WERI-Rb-1 (cell line): Measurements from ENCODE around the gene PHLDA1.

ENCODE experiments used
- DNase-seq: peaks from one replicate; pipeline ENCODE4 v3.0.0-alpha.2; 2020
- H3K27ac ChIP-seq: fragments of 250-450 bp; sonication (Bioruptor Pico); 2 replicates; pipeline ENCODE4 v1.5.1; 2020; ENCODE audit warnings: mild to moderate bottlenecking, moderate library complexity
- H3K27me3 ChIP-seq: fragments of 250-450 bp; sonication (Bioruptor Pico); 2 replicates; pipeline ENCODE4 v1.5.1; 2021; ENCODE audit warnings: mild to moderate bottlenecking, low read depth, moderate library complexity; ENCODE audit not compliant: insufficient read depth, severe bottlenecking
- H3K36me3 ChIP-seq: fragments of 250-450 bp; sonication (Bioruptor Pico); 2 replicates; pipeline ENCODE4 v1.5.1; 2020; ENCODE audit warnings: mild to moderate bottlenecking, moderate library complexity
- H3K4me3 ChIP-seq: 2 replicates; pipeline ENCODE4 v1.5.1; 2011; ENCODE audit warnings: low read depth, mild to moderate bottlenecking, control low read depth, low read length
- H3K9me3 ChIP-seq: fragments of 250-450 bp; sonication (Bioruptor Pico); 2 replicates; pipeline ENCODE4 v1.5.1; 2021; ENCODE audit warnings: mild to moderate bottlenecking, moderate library complexity; ENCODE audit not compliant: severe bottlenecking
- TF ChIP-seq, protein P1 (sequence below): IDR thresholded peaks from 2 replicates; pipeline ENCODE4 v1.5.1; 2011; ENCODE audit warnings: low read depth, mild to moderate bottlenecking, control low read depth, inconsistent platforms, low read length

Gene PHLDA1

DNA sequence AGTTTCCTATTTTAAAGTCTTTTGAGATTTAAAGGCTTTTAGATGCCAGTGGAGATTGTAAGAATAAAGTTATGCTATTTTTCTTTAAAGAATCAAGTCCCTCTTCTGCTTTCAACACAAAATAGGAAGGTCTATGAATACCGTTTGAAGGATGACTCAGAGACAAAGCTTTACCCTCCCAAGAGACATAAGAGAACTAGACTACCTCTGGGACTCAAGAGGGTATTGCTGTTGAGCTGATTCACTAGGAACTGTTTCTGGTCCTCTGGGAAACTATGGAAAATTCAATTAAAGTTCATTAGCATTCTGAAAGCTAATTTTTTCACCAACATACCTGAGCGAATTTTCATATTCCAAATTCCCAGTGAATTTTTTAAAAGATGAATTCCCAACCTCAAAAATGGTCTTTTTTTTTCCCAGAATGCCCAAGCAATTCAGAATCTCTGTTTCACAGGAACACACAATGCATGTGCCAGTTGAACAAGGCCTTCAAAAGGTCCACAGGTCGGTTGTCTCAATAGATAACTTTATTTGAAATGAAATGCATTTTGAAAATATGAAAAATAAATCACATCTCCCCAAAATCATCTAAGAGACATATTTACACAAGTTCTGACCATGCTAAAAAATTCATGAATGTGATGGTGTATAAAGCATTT lies 6.5 kb downstream of the PHLDA1 start:
- TF ChIP-seq, protein P1, sequence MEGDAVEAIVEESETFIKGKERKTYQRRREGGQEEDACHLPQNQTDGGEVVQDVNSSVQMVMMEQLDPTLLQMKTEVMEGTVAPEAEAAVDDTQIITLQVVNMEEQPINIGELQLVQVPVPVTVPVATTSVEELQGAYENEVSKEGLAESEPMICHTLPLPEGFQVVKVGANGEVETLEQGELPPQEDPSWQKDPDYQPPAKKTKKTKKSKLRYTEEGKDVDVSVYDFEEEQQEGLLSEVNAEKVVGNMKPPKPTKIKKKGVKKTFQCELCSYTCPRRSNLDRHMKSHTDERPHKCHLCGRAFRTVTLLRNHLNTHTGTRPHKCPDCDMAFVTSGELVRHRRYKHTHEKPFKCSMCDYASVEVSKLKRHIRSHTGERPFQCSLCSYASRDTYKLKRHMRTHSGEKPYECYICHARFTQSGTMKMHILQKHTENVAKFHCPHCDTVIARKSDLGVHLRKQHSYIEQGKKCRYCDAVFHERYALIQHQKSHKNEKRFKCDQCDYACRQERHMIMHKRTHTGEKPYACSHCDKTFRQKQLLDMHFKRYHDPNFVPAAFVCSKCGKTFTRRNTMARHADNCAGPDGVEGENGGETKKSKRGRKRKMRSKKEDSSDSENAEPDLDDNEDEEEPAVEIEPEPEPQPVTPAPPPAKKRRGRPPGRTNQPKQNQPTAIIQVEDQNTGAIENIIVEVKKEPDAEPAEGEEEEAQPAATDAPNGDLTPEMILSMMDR: no peak
- peak overlapping the region; percentile 11 for H3K27ac ChIP-seq
- no peaks in the 10 kb centered on the region for H3K9me3 ChIP-seq
- no peaks in the 10 kb centered on the region for H3K27me3 ChIP-seq
- H3K36me3 ChIP-seq: peaks cover 36% of the 10 kb centered on the region
- no peak for DNase-seq
- no peak overlapping the region for H3K4me3 ChIP-seq

DNA sequence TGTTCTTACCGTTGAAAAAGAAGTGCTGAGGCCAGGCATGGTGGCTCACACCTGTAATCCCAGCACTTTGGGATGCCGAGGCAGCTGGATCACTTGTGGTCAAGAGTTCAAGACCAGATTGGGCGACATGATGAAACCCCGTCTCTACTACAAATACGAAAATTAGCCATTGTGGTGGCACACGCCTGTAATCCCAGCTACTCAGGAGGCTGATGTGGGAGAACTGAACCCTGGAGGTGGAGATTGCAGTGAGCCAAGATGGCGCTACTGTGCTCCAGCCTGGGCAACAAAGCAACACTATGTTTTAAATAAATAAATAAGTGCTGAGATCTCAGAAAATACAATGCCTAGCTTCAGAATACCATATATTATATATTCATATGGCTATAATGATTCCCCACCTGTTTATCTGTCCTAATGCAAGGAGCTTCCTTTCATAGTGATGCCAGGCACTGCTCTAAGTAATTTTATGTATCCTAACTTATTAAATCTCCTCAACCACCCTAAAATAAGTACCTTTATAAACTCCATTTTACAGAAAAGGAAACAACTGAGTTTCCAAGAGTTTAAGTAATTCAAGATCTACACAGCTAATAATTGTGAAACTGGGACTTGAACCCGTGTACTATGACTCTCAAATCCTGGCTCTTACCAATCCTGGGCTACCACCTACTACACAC lies 7.3 kb downstream of the PHLDA1 start:
- Histone ChIP-seq H3K9me3 (no peaks in the 10 kb centered on the region), H3K27me3 (no peaks in the 10 kb centered on the region), H3K36me3 (peaks cover 28% of the 10 kb centered on the region), H3K4me3 (no peak overlapping the region), H3K27ac (no peak overlapping the region)
- DNase-seq: no peak
- TF ChIP-seq, protein P1: no peak

DNA sequence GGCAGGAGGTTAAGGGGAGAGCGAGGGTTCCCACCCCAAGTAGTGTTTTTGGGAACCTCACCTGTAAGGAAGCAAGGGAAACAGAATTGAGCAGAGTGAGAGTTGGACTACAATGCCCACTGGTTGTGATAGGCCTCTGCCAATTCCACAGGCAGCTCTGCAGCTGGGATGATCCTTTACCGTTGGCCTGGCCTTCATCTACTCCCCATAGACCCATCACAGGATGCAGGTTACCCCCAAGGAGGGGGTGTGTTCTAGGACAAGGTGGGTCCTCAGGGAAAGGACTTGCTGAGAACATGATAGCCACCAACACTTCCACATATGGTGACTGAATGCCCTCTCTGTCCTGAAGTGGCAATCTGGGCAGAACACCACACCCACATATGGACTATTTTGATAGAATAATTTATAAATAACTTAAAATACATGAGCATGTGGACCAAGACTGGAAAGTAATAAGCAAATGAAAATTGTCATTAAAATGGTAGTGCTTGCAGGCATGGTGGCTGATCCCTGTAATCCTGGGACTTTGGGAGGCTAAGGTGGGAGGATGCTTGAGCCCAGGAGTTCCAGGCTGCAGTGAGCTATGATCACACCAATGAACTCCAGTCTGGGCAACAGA lies 8.4 kb downstream of the PHLDA1 start:
- TF ChIP-seq, protein P1: no peak
- no peak overlapping the region for H3K27ac ChIP-seq

DNA sequence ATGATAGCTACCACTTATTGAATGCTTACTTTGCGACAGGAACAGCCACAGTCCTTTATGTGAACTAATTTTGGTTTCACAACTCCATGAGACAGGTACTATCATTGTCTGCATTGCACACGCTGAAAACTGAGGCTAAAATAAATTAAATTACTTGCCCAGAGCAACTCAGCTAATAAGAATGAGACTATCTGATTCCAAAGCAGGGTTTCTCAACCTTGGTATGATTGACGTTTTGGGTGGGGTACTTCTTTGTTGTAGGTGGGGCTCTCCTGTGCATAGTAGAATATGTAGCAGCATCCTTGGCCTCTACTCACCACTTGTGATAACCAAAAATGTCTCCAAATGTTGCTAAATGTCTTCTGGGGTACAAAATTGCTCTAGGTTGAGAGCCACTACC lies 9.1 kb downstream of the PHLDA1 start:
- no peak for DNase-seq
- no peak overlapping the region for H3K27ac ChIP-seq

More for the DNA sequence above, 8.4 kb downstream of the PHLDA1 start:
- H3K36me3 ChIP-seq: peaks cover 17% of the 10 kb centered on the region
- no peak overlapping the region for H3K4me3 ChIP-seq
- no peaks in the 10 kb centered on the region for H3K9me3 ChIP-seq
- no peaks in the 10 kb centered on the region for H3K27me3 ChIP-seq
- DNase-seq: no peak

DNA sequence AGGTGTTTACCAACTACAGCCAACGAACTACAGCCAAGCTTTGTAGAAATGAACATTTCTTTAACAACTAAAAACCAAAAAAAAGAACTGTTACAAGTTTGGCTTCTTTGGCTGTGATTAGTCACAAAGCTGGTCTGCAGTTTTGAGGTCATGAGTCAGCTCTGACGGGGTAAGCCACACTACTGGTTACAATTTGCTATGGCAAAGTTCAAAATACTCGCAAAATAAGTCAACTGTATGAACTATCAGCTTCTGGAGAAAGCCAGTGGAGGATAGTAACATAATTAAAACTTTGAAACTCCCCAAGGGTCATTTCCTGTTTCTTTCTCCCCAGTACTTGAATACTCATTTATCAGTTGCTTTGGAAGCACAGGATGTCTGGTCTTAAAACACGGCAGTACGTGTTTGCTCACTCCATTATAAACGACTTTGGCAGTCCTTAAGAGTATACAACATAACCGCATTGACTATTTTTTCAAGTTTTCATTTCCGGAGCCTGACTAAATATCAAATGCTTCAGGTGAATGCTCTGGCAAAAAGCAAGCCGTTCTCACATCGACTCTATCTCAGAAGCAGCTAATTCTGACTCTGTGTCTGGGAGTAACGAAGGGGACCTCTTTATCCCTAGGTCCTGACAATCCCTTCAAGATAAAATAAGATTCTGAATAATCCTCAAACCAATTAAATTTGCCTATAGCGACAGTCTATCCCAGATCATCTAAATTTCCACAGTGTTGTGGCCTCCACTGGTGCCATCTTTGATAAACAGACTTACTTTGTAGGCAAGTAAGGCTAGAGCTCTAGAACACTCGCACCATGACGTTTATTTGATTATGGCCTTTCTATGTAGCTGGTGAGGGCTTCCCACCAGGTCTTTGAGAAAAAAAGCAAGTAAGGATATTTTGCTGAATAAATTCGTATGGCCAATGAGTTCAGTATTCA lies 10.6 kb downstream of the PHLDA1 start:
- Histone ChIP-seq H3K36me3 (peaks cover 3% of the 10 kb centered on the region; the same call in 1 of the 2 replicates), H3K27ac (no peak overlapping the region), H3K9me3 (no peaks in the 10 kb centered on the region), H3K4me3 (no peak overlapping the region), H3K27me3 (no peaks in the 10 kb centered on the region)
- TF ChIP-seq, protein P1: no peak
- DNase-seq: no peak

More for the DNA sequence above, 9.1 kb downstream of the PHLDA1 start:
- TF ChIP-seq, protein P1: no peak
- no peaks in the 10 kb centered on the region for H3K27me3 ChIP-seq
- peaks cover 11% of the 10 kb centered on the region for H3K36me3 ChIP-seq
- no peak overlapping the region for H3K4me3 ChIP-seq
- no peaks in the 10 kb centered on the region for H3K9me3 ChIP-seq
